Kidney (tissue), 14 donors: ENCODE results near the gene POLR1H. TPM values are rescaled to one million over a fixed set of nuclear protein-coding genes. Genes with fewer than 3 reads are reported as not detected.
"Not testable (repeated sequence)": the region's sequence is repeated elsewhere in the genome, so short reads cannot be mapped to it uniquely, and the experiment has no call there.

Experiments
- DNase-seq, 5 donors: peaks; one replicate each; pipeline ENCODE4 v3.0.0-alpha.2; 2013 to 2020
- FAIRE-seq: peaks from 2 replicates; lab custom pipeline; 2012; peaks lifted over from hg19 to GRCh38; lab: Jason Lieb, UNC
- H3K27ac ChIP-seq, 2 donors: one replicate each; pipeline ENCODE4 v1.7.0; 2013; ENCODE audit warnings: low read depth in 2 of 2, low read length in 2 of 2, inconsistent platforms in 1 of 2
- H3K27me3 ChIP-seq: one replicate; pipeline ENCODE4 v1.7.1; 2013; ENCODE audit warnings: low read length, inconsistent platforms; ENCODE audit not compliant: control insufficient read depth, insufficient read depth
- H3K36me3 ChIP-seq, 3 donors: one replicate each; pipeline versions ENCODE4 v1.7.0 to v1.7.1; 2013; ENCODE audit warnings: low read length in 3 of 3, control low read depth in 1 of 3, inconsistent platforms in 1 of 3; ENCODE audit not compliant: insufficient read depth in 3 of 3, control insufficient read depth in 2 of 3
- H3K4me1 ChIP-seq, 3 donors: one replicate each; pipeline versions ENCODE4 v1.7.0 to v1.7.1; 2013; ENCODE audit warnings: low read length in 3 of 3, inconsistent platforms in 1 of 3, low read depth in 1 of 3; ENCODE audit not compliant: control insufficient read depth in 2 of 3, insufficient read depth in 2 of 3
- H3K4me3 ChIP-seq, 3 donors: one replicate each; pipeline versions ENCODE4 v1.7.0 to v1.8.1; 2013; ENCODE audit warnings: low read length in 3 of 3, control low read depth in 1 of 3, inconsistent platforms in 1 of 3
- H3K9ac ChIP-seq, 3 donors: one replicate each; pipeline versions ENCODE4 v1.7.0 to v1.7.1; 2013; ENCODE audit warnings: low read length in 3 of 3, control low read depth in 1 of 3, inconsistent platforms in 1 of 3
- H3K9me3 ChIP-seq, 3 donors: one replicate each; pipeline versions ENCODE4 v1.7.0 to v1.7.1; 2013; ENCODE audit warnings: low read length in 3 of 3, control low read depth in 1 of 3, inconsistent platforms in 1 of 3; ENCODE audit not compliant: control insufficient read depth in 2 of 3, insufficient read depth in 1 of 3
- CTCF ChIP-seq: IDR thresholded peaks from 3 replicates; pipeline ENCODE4 v1.5.1; 2012; ENCODE audit warnings: mild to moderate bottlenecking, moderate library complexity, borderline replicate concordance; ENCODE audit not compliant: insufficient read depth; ENCODE audit errors: extremely low read depth
- intact Hi-C: fragments of 100-400 bp; cut with DNase I; formaldehyde crosslinking; loops from one replicate; pipeline ENCODE4 v1.11.1; 2022
- polyA plus RNA-seq: library from polyadenylated mRNA; stranded (reverse); fragments of 350-450 nt; fragmentation: Illumina TruSeq; extraction: RNeasy Lipid Tissue Mini Kit (QIAGEN cat#74804); gene quantifications from one replicate; pipeline ENCODE4 v1.2.3, GENCODE V29; 2014; ENCODE audit warnings: low read depth, low replicate concordance; ENCODE audit not compliant: insufficient read depth
- total RNA-seq: library from RNA; stranded (reverse); fragmentation: NEBNext Ultra II Directional; extraction: Animal tissue kit (Norgen Biotek cat#: 25700); gene quantifications from one replicate; pipeline ENCODE4 v1.2.1, GENCODE V29; 2021
- donor health status: control.
- donor health status: control.
- donor health status: control.
- donor health status: control.
- donor health status: control.
- donor health status: DM: yes; HTN: yes; CAD: no.
- donor health status: Normal renal cell carcinoma (clear cell type).

Gene POLR1H
- total and polyA plus RNA-seq, 2 donors from 2014 or later: 23.3 to 52.8 TPM

GRCh38 chr6:30025186-30025585 is 35.9 kb upstream of the POLR1H start:
- no peak for FAIRE-seq
- H3K27me3 ChIP-seq: no peaks in the 10 kb centered on the region
- peaks cover 0 to under 1% (median 0%) of the 10 kb centered on the region in 3 donors for H3K36me3 ChIP-seq
- H3K9ac ChIP-seq: no peak overlapping the region
- no peak overlapping the region for H3K4me3 ChIP-seq
- no peaks in the 10 kb centered on the region for H3K9me3 ChIP-seq
- TF ChIP-seq CTCF: no peak
- intact Hi-C loops: no loop called here
- H3K4me1 ChIP-seq: no peaks in the 10 kb centered on the region
- no peak for DNase-seq
- no peak overlapping the region for H3K27ac ChIP-seq

DNA sequence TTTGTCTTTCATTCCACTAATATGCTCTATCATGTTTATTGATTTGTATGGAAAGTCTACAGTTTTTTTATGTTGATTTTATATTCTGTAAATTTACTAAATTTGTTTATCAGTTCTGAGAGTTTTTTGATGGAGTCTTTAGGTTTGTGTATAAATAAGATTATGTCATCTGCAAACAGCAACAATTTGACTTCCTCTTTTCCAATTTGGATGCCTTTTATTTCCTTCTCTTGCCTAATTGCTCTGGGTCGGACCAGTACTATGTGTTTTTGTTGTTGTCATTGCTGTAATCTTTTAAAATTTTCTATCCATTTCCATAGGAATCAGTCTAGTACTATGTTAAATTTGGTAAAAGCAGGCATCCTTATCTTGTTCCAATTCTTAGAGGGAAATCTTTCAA is 31.5 kb upstream of the POLR1H start:
- no peak for FAIRE-seq
- Histone ChIP-seq H3K36me3 (no peaks in the 10 kb centered on the region), H3K9me3 (no peaks in the 10 kb centered on the region), H3K9ac (no peak overlapping the region), H3K4me1 (no peaks in the 10 kb centered on the region), H3K27me3 (no peaks in the 10 kb centered on the region), H3K4me3 (no peak overlapping the region), H3K27ac (no peak overlapping the region)
- no peak for DNase-seq
- no peak for TF ChIP-seq CTCF
- intact Hi-C loops: no loop called here

DNA sequence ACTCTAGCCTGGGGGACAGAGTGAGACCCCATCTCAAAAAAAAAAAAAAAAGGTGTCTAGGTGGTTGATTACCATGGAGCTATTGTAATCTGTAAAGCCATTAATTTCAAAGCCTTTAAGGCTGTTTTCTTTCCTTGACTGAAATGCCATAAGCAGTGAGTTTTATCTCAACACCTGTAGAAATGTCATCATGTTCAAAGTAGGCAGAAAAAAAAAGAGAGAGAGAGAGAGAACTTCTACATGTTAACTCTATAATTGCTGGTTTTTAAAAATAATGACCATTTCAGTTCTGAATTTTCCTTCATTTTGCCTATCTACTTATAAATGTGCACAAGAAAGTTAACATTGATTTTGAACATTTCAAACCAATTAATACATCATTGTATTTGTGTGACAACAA is 29.7 kb upstream of the POLR1H start:
- DNase-seq (no peak), FAIRE-seq (no peak)
- Histone ChIP-seq H3K9me3 (no peaks in the 10 kb centered on the region), H3K27ac (no peak overlapping the region), H3K9ac (no peak overlapping the region), H3K36me3 (peaks cover 0 to 2% (median 0%) of the 10 kb centered on the region in 3 donors), H3K27me3 (no peaks in the 10 kb centered on the region), H3K4me3 (no peak overlapping the region), H3K4me1 (no peaks in the 10 kb centered on the region)
- intact Hi-C loops: no loop called here
- TF ChIP-seq CTCF: no peak

DNA sequence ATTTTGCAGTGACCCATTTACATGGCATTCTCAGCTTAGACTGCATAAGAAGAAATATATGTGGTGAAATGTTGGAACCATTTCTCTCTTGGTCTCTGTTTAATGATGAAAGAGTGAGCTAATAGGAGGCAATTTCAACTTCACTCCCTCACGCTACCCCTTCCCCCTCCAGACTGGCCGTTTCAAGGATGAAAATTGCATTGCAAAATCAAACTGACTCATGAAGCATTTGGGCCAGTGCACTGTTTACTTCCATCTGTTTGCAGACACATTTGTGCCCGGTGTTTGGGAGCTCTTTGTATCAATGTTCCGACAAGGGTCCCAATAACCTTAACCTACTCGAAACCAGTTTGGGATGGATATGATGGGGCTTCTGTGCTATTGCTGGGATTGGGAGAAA is 27.6 kb upstream of the POLR1H start:
- H3K27ac ChIP-seq, H3K27me3 ChIP-seq, DNase-seq, H3K4me1 ChIP-seq, H3K4me3 ChIP-seq, FAIRE-seq, H3K36me3 ChIP-seq, intact Hi-C loops, H3K9ac ChIP-seq, H3K9me3 ChIP-seq: not testable (repeated sequence)
